ENCODE measurements around the gene DEGS2.

DEGS2 gene

GRCh38 chr14:100124551-100125088 lies 34.8 kb downstream of the DEGS2 start:
- ChIA-PET POLR2A (no interaction called here), CTCF (interaction anchor here (0.6 to 1.4 kb wide), 3 partner anchors 11 to 178 kb away, joined by 3 to 4 read pairs (median 3); no protein-coding TSS in a partner anchor)
- peaks cover 0 to 44% of the 10 kb centered on the region in 2 experiments; a peak in 2 of 3 replicates for H3K36me3 ChIP-seq (ENCODE audit: control insufficient read depth in 2 of 2, insufficient read depth in 1 of 2, low read length in 2 of 2)
- no peak overlapping the region for H3K27ac ChIP-seq (ENCODE audit: extremely low read depth, low read depth, low read length)
- no peak for TF ChIP-seq ZNF350 (tag by site-specific recombination; IDR thresholded peaks at IDR 0.05)
- H3K4me1 ChIP-seq (ENCODE audit: control insufficient read depth, insufficient read depth, low read length): no peaks in the 10 kb centered on the region
- H3K9me3 ChIP-seq (ENCODE audit: control insufficient read depth, insufficient read depth, low read depth, low read length): no peaks in the 10 kb centered on the region
- H3K4me3 ChIP-seq (ENCODE audit: low read depth, low read length): no peak overlapping the region

- CTCF ChIA-PET: no interaction called here
- no peaks in the 10 kb centered on the region for H3K4me1 ChIP-seq (ENCODE audit: control insufficient read depth, insufficient read depth, low read length)
- no peak overlapping the region for H3K27ac ChIP-seq (ENCODE audit: extremely low read depth, low read depth, low read length)
- TF ChIP-seq, protein P1, sequence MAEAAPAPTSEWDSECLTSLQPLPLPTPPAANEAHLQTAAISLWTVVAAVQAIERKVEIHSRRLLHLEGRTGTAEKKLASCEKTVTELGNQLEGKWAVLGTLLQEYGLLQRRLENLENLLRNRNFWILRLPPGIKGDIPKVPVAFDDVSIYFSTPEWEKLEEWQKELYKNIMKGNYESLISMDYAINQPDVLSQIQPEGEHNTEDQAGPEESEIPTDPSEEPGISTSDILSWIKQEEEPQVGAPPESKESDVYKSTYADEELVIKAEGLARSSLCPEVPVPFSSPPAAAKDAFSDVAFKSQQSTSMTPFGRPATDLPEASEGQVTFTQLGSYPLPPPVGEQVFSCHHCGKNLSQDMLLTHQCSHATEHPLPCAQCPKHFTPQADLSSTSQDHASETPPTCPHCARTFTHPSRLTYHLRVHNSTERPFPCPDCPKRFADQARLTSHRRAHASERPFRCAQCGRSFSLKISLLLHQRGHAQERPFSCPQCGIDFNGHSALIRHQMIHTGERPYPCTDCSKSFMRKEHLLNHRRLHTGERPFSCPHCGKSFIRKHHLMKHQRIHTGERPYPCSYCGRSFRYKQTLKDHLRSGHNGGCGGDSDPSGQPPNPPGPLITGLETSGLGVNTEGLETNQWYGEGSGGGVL (tag by site-specific recombination; IDR thresholded peaks at IDR 0.05): no peak
- TF ChIP-seq SP7 (tag by site-specific recombination; IDR thresholded peaks at IDR 0.05): no peak
- no peak for TF ChIP-seq ZNF335 (tag by site-specific recombination; conservative IDR thresholded peaks at IDR 0.05)
- TF ChIP-seq ZNF280C (tag by site-specific recombination; IDR thresholded peaks at IDR 0.05): no peak
- TF ChIP-seq ZNF626 (tag by site-specific recombination; IDR thresholded peaks at IDR 0.05): no peak
- TF ChIP-seq ZNF555 (tag by site-specific recombination; conservative IDR thresholded peaks at IDR 0.05): no peak
- TF ChIP-seq ZNF311 (tag by site-specific recombination; IDR thresholded peaks at IDR 0.05; ENCODE audit: borderline replicate concordance): no peak
- TF ChIP-seq ZNF610 (tag by site-specific recombination; IDR thresholded peaks at IDR 0.05; ENCODE audit: borderline replicate concordance): no peak
- TF ChIP-seq GLIS2 (tag by site-specific recombination; IDR thresholded peaks at IDR 0.05): no peak
- no peak for TF ChIP-seq ZNF433 (tag by site-specific recombination; IDR thresholded peaks at IDR 0.05; ENCODE audit: low read depth)
- no peak for TF ChIP-seq CTCF (tag by site-specific recombination; IDR thresholded peaks at IDR 0.05)
- TF ChIP-seq, protein P2, sequence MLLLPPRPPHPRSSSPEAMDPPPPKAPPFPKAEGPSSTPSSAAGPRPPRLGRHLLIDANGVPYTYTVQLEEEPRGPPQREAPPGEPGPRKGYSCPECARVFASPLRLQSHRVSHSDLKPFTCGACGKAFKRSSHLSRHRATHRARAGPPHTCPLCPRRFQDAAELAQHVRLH (tag by site-specific recombination; IDR thresholded peaks at IDR 0.05): no peak
- H3K4me3 ChIP-seq (ENCODE audit: low read depth, low read length): no peak overlapping the region
- H3K9me3 ChIP-seq (ENCODE audit: control insufficient read depth, insufficient read depth, low read depth, low read length): no peaks in the 10 kb centered on the region
- POLR2A ChIA-PET: no interaction called here
- peaks cover 0 to 38% of the 10 kb centered on the region in 2 experiments; a peak in 2 of 3 replicates for H3K36me3 ChIP-seq (ENCODE audit: control insufficient read depth in 2 of 2, insufficient read depth in 1 of 2, low read length in 2 of 2)
Measured at GRCh38 chr14:100123618-100124017, 35.8 kb downstream of the DEGS2 start.

- ChIA-PET CTCF (interaction anchor here (0.6 kb wide), 1 partner anchor 148 kb away, joined by 4 read pairs; no protein-coding TSS in a partner anchor), POLR2A (no interaction called here)
- peaks cover 0 to 35% of the 10 kb centered on the region in 2 experiments; a peak in 2 of 3 replicates for H3K36me3 ChIP-seq (ENCODE audit: control insufficient read depth in 2 of 2, insufficient read depth in 1 of 2, low read length in 2 of 2)
- no peak overlapping the region for H3K4me3 ChIP-seq (ENCODE audit: low read depth, low read length)
- no peaks in the 10 kb centered on the region for H3K4me1 ChIP-seq (ENCODE audit: control insufficient read depth, insufficient read depth, low read length)
- no peak for TF ChIP-seq IKZF3 (tag by site-specific recombination; IDR thresholded peaks at IDR 0.05)
- no peak for TF ChIP-seq ZFP37 (tag by site-specific recombination; IDR thresholded peaks at IDR 0.05)
- no peak for TF ChIP-seq ZNF664 (tag by site-specific recombination; IDR thresholded peaks at IDR 0.05)
- no peak for TF ChIP-seq ZNF335 (tag by site-specific recombination; conservative IDR thresholded peaks at IDR 0.05)
- TF ChIP-seq ZNF48 (tag by site-specific recombination; IDR thresholded peaks at IDR 0.05): no peak
- no peak for TF ChIP-seq ZBTB21 (tag by site-specific recombination; IDR thresholded peaks at IDR 0.05)
- TF ChIP-seq ZNF514 (tag by site-specific recombination; IDR thresholded peaks at IDR 0.05): no peak
- TF ChIP-seq, protein P3, sequence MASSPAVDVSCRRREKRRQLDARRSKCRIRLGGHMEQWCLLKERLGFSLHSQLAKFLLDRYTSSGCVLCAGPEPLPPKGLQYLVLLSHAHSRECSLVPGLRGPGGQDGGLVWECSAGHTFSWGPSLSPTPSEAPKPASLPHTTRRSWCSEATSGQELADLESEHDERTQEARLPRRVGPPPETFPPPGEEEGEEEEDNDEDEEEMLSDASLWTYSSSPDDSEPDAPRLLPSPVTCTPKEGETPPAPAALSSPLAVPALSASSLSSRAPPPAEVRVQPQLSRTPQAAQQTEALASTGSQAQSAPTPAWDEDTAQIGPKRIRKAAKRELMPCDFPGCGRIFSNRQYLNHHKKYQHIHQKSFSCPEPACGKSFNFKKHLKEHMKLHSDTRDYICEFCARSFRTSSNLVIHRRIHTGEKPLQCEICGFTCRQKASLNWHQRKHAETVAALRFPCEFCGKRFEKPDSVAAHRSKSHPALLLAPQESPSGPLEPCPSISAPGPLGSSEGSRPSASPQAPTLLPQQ (tag by site-specific recombination; IDR thresholded peaks at IDR 0.05): no peak
- TF ChIP-seq, protein P4, sequence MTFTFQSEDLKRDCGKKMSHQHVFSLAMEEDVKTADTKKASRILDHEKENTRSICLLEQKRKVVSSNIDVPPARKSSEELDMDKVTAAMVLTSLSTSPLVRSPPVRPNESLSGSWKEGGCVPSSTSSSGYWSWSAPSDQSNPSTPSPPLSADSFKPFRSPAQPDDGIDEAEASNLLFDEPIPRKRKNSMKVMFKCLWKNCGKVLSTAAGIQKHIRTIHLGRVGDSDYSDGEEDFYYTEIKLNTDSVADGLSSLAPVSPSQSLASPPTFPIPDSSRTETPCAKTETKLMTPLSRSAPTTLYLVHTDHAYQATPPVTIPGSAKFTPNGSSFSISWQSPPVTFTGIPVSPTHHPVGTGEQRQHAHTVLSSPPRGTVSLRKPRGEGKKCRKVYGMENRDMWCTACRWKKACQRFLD (tag by site-specific recombination; IDR thresholded peaks at IDR 0.05): no peak
- H3K9me3 ChIP-seq (ENCODE audit: control insufficient read depth, insufficient read depth, low read depth, low read length): no peaks in the 10 kb centered on the region
- no peak overlapping the region for H3K27ac ChIP-seq (ENCODE audit: extremely low read depth, low read depth, low read length)
Measured at GRCh38 chr14:100122481-100123223, 36.8 kb downstream of the DEGS2 start.

Measured in HEK293 (cell line).